HG03442 (cell line): Measurements from ENCODE around the gene GXYLT2.
"Not testable (repeated sequence)": the region's sequence is repeated elsewhere in the genome, so short reads cannot be mapped to it uniquely, and the experiment has no call there.

ENCODE experiments used
- ATAC-seq: cut with Tn5 transposase; IDR thresholded peaks from one replicate; pipeline ENCODE4 v1.9.1; 2021; ENCODE audit warnings: mild to moderate bottlenecking, moderate library complexity; ENCODE audit not compliant: unreplicated experiment

Gene GXYLT2

DNA sequence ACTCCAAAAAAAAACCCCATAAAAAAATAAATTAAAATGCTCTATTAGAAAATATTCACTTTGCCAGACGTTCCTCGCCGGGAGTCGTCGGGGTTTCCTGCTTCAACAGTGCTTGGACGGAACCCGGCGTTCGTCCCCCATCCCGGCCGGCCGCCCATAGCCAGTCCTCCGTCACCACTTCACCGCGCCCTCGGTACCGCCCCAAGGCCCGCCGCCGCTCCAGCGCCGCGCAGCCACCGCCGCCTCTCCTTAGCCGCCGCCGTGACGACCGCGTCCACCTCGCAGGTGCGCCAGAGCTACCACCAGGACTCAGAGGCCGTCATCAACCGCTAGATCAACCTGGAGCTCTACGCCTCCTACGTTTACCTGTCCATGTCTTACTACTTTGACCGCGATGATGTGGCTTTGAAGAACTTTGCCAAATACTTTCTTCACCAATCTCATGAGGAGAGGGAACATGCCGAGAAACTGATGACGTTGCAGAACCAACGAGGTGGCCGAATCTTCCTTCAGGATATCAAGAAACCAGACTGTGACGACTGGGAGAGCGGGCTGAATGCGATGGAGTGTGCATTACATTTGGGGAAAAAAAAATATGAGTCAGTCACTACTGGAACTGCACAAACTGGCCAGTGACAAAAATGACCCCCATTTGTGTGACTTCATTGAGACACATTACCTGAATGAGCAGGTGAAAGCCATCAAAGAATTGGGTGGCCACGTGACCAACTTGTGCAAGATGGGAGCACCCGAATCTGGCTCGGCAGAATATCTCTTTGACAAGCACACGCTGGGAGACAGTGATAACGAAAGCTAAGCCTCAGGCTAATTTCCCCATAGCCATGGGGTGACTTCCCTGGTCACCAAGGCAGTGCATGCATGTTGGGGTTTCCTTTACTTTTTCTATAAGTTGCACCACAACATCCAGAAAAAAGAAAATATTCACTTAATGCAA is 41.2 kb downstream of the GXYLT2 start:
- ATAC-seq: not testable (repeated sequence)

DNA sequence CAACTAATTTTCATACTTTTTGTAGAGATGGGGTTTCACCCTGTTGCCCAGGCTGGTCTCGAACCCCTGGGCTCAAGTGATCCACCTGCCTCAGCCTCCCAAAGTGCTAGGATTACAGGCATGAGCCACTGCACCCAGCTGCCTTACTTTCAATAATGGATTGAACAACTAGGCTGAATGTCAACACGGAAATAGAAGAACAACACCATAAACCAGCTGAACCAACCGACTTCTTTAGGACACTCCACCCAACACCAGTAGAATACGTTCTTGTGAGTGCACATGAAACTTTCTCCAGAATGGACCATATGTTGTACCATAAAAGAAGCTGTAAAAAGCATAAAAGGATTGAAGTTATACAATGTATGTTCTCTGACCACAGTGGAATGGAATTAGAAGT is 42.9 kb downstream of the GXYLT2 start:
- no peak for ATAC-seq

DNA sequence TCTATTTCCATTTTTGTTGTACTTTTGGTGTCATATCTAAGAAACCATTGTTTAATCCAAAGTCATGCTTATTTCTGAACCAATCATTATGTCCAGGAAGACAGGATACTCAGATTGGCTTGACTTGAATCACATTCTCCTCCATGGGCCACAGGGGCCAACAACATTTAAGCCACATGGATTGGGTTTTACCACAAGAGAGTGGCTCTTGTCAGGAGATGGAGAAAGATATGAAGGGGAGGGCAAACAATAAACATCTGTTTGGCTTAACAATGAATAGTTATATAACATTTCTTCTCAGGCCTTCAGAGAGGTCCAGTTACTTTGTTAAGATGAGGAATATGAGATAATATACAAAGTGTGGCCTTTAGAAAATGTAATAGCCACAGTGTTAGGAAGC is 44.6 kb downstream of the GXYLT2 start:
- no peak for ATAC-seq

DNA sequence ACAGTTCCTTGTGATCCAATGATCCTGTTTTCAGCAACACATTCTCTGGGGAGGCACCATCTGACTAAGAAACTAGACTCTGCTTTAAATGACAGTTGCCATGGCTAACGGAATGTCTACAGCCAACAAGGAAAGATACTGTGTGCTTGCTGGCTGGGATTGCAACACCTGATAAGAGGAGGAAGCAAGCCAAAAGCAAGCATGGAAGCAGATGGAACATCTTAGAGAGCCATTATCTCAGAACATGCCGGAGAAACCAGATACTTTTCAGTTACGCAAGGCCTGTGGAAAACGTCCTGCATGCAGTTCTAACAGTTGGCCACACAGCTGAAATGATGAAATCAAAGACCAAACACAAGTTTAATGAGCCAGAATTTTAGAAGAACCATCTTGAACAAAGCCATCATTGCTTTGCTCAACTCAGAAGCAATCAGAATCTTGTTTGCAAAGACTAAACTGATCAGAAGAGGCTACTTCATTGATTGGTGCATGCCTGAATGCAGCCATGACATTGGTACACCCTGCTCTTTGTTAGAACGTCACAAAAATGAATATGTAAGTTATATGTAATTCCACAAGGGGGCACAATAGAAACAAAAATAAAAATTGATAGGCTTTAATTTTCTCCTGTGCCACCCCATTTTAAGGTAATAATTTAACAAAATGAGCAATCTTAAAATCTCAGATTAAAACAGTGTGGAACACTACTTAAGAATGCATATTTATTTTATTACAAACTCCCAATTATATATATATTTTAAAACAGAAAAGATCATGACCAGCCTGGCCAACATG is 50.8 kb downstream of the GXYLT2 start:
- ATAC-seq: peak; percentile 92

DNA sequence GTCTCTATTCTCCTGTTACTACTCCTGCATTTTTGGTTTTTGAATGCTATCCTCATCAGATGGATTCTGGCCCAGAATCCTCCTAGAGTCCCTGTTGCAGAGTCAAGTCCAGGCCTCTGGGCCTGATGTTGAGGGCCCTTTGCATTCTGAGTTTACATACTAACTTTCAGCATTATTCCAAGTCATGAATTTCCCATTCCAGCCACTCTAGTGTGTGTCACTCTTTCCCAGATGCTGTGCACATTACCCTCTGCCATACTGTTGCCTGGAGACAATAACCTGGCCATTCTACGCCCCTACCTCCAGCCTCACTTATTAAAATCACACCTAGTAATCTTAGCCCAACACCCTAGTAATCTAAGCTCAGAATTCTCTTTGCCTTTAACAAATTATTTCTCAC is 53.4 kb downstream of the GXYLT2 start:
- no peak for ATAC-seq

DNA sequence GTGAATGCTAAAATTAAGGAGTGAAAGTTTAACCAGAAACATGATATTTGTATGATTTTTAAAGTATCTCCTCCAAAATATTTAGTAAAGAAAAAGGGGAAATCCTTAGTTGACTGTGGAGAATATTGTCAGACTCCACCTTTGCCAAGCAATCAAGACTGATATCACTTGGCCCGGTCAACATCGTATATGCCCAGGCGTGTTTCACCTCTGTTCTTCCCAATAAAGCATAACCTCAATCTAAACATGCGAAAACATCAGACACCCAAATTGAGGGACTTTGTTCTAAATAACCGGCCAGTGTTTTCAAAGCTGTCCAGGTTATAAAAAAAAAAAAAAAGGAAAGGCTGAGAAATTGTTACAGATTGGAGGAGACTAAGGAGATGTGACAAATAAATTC is 54.6 kb downstream of the GXYLT2 start:
- no peak for ATAC-seq

DNA sequence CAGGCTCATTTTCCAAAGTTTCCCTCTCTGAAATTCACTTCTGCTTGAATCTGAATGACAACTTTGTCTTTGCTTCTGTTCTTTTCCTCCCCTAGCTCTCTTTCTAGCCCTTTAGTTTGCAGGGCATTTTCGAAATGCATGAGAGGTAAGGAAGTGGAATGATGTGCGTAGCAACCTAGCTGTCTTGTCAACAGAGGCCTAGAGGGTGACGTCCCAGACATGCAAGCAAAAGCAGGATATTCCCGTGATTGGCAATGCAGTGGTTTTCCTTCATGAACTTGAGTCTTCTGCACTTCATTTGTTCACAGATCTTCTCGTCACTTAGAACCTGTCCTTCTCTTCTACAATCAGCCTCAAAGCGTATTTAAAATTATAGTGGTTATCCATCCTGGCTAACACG is 56.9 kb downstream of the GXYLT2 start:
- ATAC-seq: no peak

DNA sequence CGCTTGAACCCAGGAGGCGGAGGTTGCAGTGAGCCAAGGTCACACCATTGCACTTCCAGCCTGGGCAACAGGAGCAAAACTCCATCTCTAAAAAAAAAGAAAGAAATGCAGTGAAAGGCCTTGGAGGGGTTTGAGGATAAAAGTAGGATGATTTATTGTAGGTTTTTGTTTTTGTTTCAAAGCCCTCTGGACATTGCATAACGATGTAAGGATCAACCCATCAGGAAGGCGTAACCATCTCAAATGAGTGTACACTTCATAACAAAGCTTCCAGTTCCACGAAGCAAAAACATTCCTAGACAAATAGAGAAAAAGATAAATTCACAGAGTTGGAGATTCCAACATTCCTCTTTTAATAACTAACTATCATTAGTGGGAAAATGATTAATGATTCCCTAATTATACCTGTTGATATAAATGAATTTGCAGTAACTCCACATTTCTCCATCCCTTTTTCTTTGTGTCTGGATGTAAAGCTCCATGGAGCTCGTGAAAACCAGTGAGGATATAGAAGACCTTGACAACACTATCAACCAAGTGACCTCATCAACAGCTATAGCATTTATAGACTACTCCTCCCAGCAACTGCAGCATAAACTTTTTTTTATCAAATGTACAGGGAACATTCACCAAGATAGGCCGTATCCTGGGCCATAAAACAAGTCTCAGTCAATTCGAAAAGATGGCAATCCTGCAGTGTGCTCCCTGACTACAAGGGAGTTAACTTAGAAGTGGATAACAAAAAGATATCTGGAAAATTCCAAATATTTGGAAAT is 60.1 kb downstream of the GXYLT2 start:
- no peak for ATAC-seq

DNA sequence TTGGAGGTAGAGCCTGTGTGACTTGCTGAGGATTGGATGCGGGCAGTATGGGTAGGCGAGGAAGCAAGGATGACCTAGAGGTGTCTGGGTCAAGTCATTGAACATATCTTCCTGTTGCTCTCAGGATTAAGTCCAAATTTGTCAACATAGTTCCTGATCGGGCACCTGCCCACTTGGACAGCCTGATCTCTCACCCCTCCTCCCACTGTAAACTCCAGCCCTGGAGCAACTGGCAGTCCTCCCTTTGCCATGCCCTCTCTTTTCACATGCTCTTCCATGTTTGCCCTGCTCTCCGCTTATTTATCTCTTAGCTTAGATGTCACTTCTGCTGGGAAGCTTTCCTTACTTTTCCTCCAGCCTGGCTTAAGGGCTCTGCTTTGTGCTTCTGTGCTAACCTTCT is 61.2 kb downstream of the GXYLT2 start:
- no peak for ATAC-seq

DNA sequence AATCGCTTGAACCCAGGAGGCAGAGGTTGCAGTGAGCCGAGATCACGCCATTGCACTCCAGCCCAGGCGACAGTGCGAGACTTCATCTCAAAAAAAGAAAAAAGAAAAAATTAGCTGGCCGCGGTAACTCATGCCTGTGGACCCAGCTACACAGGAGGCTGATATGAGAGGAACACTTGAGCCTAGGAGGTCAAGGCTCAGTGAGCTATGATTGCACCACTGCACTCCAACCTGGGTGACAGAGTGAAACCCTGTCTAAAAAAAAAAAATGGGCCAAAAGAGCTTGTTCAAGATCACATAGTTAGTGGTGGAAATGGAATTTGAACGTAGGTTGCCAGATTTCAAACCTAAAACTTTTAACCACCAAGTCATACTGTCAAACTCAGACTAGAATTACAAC is 62.5 kb downstream of the GXYLT2 start:
- no peak for ATAC-seq

DNA sequence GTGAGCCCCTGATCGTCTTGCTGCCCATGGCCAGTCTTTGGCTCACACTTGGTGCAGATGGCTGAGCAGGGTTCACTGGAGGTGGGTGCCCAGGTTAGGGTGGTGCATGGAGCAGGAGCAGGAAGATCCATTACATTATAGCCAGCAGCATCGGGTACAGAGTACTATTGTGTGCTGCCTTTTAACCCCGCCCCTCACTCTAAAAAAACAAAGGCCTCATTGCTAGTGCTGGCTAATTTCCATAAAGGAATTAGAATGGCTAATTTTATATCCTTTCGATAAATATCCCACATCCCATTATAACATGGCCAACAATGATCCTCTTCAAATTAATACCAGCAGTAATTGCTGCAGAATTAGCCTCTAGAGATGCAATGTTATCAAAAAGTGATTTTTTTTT is 63.0 kb downstream of the GXYLT2 start:
- no peak for ATAC-seq

DNA sequence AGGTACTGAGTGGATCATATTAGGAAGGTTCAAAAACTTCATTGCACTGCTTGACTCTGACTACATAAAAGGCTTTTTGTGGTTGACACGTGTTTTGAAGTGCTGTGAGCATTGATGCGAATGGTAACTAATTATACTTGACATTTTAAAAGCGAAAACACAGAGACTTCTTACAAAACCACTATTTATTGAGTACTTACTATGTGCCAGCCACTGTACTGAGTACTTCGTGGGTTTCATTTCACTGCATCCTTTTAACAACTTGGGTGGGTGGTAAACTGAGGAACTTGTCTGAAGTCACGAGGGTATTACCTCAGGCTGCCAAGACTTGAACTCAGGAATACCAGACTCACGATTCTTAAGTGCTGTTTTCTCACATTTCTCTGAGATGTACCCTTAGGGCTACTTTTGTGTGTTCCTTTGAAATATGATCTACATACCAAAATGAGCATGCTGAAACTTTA is 63.4 kb downstream of the GXYLT2 start:
- peak; percentile 67 for ATAC-seq

DNA sequence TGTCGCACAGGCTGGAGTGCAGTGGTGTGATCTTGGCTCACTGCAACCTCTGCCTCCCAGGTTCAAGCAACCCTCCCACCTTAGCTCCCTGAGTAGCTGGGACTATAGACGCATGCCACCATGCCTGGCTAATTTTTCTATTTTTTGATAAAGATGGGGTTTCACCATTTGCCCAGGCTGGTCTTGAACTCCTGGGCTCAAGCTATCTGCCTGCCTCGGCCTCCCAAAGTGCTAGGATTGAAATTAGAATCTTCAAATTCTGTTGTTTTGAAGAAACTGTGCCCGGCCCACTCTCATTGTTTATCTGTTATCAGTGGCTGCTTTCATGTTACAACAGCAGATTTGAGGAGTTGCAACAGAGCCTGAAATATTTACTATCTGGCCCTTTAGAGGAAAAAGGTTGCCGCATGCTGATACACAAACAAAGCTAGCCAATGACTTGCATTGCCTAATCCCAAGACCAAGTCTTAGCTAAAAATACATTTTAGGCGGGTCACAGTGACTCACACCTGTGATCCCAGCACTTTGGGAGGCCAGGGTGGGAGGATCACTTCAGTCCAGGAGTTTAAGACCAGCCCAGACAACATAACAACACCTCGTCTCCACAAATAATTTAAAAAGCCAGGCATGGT is 65.6 kb downstream of the GXYLT2 start:
- ATAC-seq: no peak

DNA sequence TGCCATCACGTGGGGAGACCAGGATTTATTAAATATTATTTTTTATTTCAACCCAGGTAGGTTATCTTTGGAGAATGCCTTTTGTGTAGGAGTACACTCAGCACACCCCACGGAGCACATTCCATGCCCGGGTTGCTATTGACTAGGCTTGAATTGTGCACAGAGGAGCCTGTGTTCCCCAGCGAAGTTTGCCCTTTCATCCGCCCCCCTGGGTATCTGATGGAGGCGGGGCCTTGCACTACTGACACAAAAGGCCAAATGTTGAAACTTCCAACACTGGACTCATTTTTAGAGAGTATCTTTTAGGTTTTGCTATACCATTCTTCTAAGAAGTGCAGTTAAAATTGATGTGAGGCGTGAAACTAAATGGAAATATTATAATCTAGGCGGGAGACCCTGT is 69.5 kb downstream of the GXYLT2 start:
- ATAC-seq: no peak

DNA sequence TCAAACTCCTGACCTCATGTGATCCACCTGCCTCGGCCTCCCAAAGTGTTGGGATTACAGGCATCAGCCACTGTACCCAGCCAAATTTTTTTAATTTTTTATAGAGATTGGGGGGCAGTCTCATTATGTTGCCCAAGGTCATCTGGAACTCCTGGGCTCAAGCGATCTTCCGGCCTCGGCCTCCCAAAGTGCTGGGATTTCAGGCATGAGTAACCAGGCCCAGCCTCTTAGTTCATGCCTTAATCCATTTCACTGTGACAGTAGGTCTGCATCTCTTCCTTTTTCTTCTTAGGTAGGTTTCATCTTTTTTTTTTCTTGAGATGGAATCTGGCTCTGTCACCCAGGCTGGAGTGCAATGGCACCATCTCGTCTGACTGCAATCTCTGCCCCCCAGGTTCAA is 71.5 kb downstream of the GXYLT2 start:
- no peak for ATAC-seq

DNA sequence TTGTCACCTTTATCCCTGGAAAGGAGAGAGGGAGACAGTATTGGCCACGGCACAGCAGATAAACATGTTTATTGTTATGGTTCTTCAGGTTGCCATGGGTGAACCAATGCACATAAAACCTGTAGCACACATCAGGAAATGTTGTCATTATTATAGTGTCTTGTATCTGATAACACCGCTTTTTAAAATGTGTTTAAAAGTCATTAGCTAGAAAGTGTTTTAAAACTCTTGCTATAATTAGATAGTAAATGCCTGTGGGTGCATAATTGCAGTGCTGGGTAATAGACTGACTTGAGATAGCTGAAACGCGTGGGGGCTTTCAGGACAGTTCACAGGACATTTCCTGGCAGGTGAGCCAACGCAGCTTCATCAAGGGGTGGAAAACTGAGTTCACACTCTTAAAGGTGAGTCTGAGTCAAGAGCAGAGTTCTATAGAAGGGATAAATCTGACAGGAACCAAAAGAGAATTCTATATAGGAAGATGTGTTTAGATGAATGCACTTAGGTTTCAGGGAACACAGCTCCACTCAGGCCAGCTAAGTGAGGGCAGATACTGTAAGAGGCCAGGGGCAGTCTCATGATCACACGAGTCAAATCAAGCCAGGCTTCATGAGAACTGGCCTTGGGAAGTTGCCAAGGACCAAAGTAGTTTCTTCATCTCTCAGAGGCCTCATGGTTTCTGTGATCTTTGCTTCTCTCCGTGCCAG is 73.1 kb downstream of the GXYLT2 start:
- ATAC-seq: no peak

DNA sequence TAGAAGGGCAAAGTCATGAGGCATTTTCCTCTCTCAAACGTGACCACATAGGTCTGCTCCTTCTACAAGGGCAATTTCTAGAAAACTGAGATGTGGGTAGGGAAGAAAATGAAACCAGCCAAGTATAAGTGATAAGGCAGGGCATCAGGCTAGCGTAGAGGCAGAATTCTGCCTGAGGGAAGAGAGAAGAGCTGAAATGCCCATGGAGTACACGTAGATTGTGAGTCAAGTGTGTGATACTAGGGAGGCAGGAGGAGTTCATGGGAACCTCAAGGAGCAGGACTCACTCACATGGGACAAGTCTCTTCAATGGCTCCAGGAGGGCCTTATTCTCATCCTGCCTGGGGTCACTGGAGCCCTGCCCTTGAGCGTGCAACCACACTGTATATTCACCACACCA is 73.9 kb downstream of the GXYLT2 start:
- no peak for ATAC-seq

DNA sequence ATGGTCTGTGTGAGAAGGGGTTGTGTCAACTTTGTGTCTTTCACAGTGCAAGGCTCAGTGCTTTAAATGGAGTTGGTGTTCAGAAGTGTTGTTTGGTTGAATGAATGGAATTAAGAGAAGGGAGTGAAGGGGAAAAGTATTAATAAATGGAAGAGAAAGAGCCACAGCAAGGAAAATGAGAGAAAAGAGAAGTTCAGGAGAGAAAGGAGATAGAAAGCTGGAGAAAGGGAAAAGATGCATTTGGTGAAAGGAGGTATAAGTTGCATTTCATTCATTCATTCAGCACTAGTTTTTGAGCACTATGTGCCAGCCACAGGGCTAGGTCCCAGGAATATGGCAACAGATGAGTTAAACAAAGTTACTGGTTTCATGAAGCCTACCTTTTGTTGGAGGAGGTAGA is 74.5 kb downstream of the GXYLT2 start:
- ATAC-seq: no peak

DNA sequence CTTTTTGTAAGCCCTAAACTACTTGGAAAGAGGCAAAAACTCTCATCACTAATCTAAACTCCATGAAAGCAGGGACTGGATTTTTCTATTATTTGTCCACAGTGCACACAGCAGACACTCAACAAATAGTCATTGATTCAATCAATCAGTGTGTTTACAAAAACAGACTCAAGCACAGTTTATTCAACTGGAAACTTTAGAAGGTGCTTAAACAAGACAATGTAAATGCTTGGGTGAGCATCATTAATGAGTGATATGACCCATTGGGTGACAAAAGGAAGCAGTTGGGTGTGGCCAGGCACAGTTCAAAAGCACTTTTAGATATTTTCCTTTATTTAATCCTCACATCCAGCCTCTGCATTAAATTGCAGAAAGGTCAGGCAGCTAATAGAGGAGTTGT is 76.8 kb downstream of the GXYLT2 start:
- ATAC-seq: no peak

DNA sequence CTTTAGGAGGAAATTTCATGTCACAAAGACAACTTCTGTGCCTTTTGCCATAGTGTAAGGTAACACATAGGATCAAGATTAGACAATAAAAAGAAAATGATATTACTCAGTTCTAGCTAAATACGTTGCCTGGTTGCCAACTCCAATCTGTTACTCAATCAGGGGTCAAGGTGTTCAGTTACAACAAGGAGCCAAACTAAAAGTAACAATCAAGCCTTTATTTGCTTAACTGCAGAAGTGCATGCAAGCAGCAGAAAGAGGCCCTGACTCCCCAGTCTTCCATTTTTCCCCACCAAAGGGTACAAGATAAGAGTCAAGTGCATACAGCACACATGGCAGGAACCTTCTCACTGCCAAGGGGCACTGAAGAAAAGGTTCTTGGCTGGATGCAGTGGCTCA is 80.4 kb downstream of the GXYLT2 start:
- no peak for ATAC-seq
